Measurements from ENCODE around the gene LARGE1.

- TF ChIP-seq POLR2AphosphoS5 (IDR thresholded peaks at IDR 0.05; ENCODE audit: low read depth, low read length) (no peak), SIN3A (IDR thresholded peaks at IDR 0.05; ENCODE audit: borderline replicate concordance, insufficient read depth, low read length) (no peak), FOXP2 (optimal IDR thresholded peaks at IDR 0.05; ENCODE audit: borderline replicate concordance, extremely low read depth, extremely low read length, insufficient read depth) (no peak), REST (IDR thresholded peaks at IDR 0.05; ENCODE audit: insufficient read depth in 1 of 2, low read depth in 2 of 2, low read length in 2 of 2) (no peak)
These were observed 380.9 kb downstream of the LARGE1 start for GRCh38 chr22:33539202-33539901.
